ENCODE measurements around the gene LIPG. TPM values are rescaled to one million over a fixed set of nuclear protein-coding genes. Genes with fewer than 3 reads are reported as not detected.

LIPG gene
- total and polyA plus RNA-seq, 9 of the 15 experiments (the other 6 are each of a cell fraction or from before 2014, with no cell fraction given) = 0.76 to 1.8 (median 1.3) TPM

DNA sequence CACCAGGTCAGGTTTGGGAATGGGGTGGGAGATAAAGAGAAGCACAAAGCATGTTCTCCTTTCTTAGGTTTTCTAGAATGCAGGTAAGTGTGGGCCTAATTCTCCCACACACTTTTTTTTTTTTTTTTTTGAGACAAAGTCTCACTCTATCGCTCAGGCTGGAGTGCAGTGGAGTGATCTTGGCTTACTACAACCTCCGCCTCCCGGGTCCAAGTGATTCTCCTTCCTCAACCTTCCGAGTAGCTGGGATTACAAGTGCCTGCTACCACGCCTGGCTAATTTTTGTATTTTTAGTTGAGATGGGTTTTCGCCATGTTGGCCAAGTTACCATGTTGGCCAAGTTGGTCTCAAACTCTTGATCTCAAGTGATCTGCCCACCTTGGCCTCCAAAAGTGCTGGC, 26.3 kb downstream of the LIPG start:
- no peaks in the 10 kb centered on the region for H3K9me1 ChIP-seq (ENCODE audit: control insufficient read depth, insufficient read depth, low read length)
- in situ Hi-C loops (cut with MboI) = no loop called here
- H2AFZ ChIP-seq (ENCODE audit: low read depth, low read length) = no peak overlapping the region
- POLR2A ChIA-PET = no interaction called here
- TF ChIP-seq ZBTB8A (IDR thresholded peaks at IDR 0.05; ENCODE audit: partially characterized antibody) (no peak), CREB1 (IDR thresholded peaks at IDR 0.05) (no peak), CREB1 (CRISPR knock-in tag; IDR thresholded peaks at IDR 0.05) (no peak), ZNF347 (CRISPR knock-in tag; IDR thresholded peaks at IDR 0.05; ENCODE audit: low read depth) (no peak), HDAC6 (IDR thresholded peaks at IDR 0.05; ENCODE audit: low read depth, low read length) (no peak)
- H3K4me2 ChIP-seq (ENCODE audit: insufficient read depth, low read length) = no peak overlapping the region
- no peaks in the 10 kb centered on the region for H3K79me2 ChIP-seq (ENCODE audit: control insufficient read depth, insufficient read depth, low read length)
- peaks cover 0 to 25% of the 10 kb centered on the region in 2 experiments; a peak in 2 of 5 replicates for H3K27me3 ChIP-seq (ENCODE audit: control insufficient read depth in 2 of 2, insufficient read depth in 2 of 2, low read length in 2 of 2)
- DNase-seq (ENCODE audit: extremely low read depth in 1 of 4, low spot score in 3 of 4) (no peak), FAIRE-seq (no peak), ATAC-seq (no peak)
- no peak overlapping the region for H3K9ac ChIP-seq (ENCODE audit: insufficient read depth in 1 of 2, low read depth in 2 of 2, low read length in 2 of 2)
- H3K27ac ChIP-seq (ENCODE audit: extremely low read depth, low read depth, low read length) = no peak overlapping the region
- WGBS (ENCODE audit: insufficient coverage, low coverage, missing lambda C conversion rate) = 19% methylated on average over 4 of the region's 6 CpGs
- no peaks in the 10 kb centered on the region for H3K36me3 ChIP-seq (ENCODE audit: control insufficient read depth, insufficient read depth, low read length)
- intact Hi-C loops (cut with micrococcal nuclease) = no loop called here
- no peaks in the 10 kb centered on the region for H4K20me1 ChIP-seq (replicated peaks; ENCODE audit: control insufficient read depth, insufficient read depth, low read length)
- BruUV-seq (replicated peaks) = no TSS peak
- H3K9me3 ChIP-seq (replicated peaks; ENCODE audit: control insufficient read depth, insufficient read depth, low read depth, low read length) = no peaks in the 10 kb centered on the region
- CTCF ChIA-PET (ENCODE audit: low intra/inter-chr PET ratio) = no interaction called here
- H3K4me1 ChIP-seq (replicated peaks in 1 of 2; ENCODE audit: control insufficient read depth in 2 of 2, insufficient read depth in 2 of 2, low read length in 2 of 2) = no peaks in the 10 kb centered on the region
- H3K4me3 ChIP-seq = no peak overlapping the region

DNA sequence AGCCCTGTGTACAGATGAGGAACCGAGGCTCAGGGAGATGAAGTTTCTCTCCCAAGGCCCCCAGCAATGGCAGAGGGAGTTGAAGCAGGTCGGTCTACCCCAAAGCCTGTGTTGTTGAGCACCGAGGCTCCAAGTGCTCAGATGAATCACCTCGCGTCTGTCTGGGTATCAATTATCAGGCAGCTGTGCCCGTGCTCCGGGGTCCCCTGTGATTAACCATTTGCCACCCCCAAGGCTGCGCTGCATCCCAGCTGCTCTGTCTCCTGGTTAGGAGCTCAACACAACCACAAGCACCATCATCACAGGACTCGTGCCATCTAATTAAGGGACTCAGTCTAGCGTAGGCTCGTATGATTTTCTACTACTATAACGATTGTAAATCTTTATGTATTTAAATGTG, 27.1 kb downstream of the LIPG start:
- DNase-seq (ENCODE audit: extremely low read depth in 1 of 4, low spot score in 3 of 4) = no peak
- Histone ChIP-seq H3K4me1 (replicated peaks in 1 of 2; ENCODE audit: control insufficient read depth in 2 of 2, insufficient read depth in 2 of 2, low read length in 2 of 2) (no peaks in the 10 kb centered on the region), H3K4me2 (ENCODE audit: insufficient read depth, low read length) (no peak overlapping the region), H3K79me2 (ENCODE audit: control insufficient read depth, insufficient read depth, low read length) (no peaks in the 10 kb centered on the region), H3K9me3 (replicated peaks; ENCODE audit: control insufficient read depth, insufficient read depth, low read depth, low read length) (no peaks in the 10 kb centered on the region), H3K27ac (ENCODE audit: extremely low read depth, low read depth, low read length) (no peak overlapping the region), H3K9me1 (ENCODE audit: control insufficient read depth, insufficient read depth, low read length) (no peaks in the 10 kb centered on the region), H4K20me1 (replicated peaks; ENCODE audit: control insufficient read depth, insufficient read depth, low read length) (no peaks in the 10 kb centered on the region), H3K36me3 (ENCODE audit: control insufficient read depth, insufficient read depth, low read length) (no peaks in the 10 kb centered on the region), H3K27me3 (ENCODE audit: control insufficient read depth in 2 of 2, insufficient read depth in 2 of 2, low read length in 2 of 2) (peaks cover 0 to 17% of the 10 kb centered on the region in 2 experiments; a peak in 2 of 5 replicates), H3K4me3 (no peak overlapping the region), H3K9ac (ENCODE audit: insufficient read depth in 1 of 2, low read depth in 2 of 2, low read length in 2 of 2) (no peak overlapping the region), H2AFZ (ENCODE audit: low read depth, low read length) (no peak overlapping the region)
- POLR2A ChIA-PET = interaction anchor here (0.6 kb wide), 1 partner anchor 12 kb away, joined by 3 read pairs; no protein-coding TSS in a partner anchor
- no peak for FAIRE-seq
- CTCF ChIA-PET (ENCODE audit: low intra/inter-chr PET ratio) = no interaction called here
- in situ Hi-C loops (cut with MboI) (no loop called here), intact Hi-C loops (cut with micrococcal nuclease) (no loop called here)
- no TSS peak for BruUV-seq (replicated peaks)
- ATAC-seq = no peak
- WGBS (ENCODE audit: insufficient coverage, low coverage, missing lambda C conversion rate) = 15% methylated on average over 12 of the region's 12 CpGs
- TF ChIP-seq ZNF384 (IDR thresholded peaks at IDR 0.05; ENCODE audit: low read depth, low read length) = no peak
- TF ChIP-seq, protein P1, sequence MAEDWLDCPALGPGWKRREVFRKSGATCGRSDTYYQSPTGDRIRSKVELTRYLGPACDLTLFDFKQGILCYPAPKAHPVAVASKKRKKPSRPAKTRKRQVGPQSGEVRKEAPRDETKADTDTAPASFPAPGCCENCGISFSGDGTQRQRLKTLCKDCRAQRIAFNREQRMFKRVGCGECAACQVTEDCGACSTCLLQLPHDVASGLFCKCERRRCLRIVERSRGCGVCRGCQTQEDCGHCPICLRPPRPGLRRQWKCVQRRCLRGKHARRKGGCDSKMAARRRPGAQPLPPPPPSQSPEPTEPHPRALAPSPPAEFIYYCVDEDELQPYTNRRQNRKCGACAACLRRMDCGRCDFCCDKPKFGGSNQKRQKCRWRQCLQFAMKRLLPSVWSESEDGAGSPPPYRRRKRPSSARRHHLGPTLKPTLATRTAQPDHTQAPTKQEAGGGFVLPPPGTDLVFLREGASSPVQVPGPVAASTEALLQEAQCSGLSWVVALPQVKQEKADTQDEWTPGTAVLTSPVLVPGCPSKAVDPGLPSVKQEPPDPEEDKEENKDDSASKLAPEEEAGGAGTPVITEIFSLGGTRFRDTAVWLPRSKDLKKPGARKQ (CRISPR knock-in tag; IDR thresholded peaks at IDR 0.05) = no peak
- TF ChIP-seq ZNF668 (CRISPR knock-in tag; IDR thresholded peaks at IDR 0.05) = no peak
- TF ChIP-seq ZNF79 (CRISPR knock-in tag; IDR thresholded peaks at IDR 0.05; ENCODE audit: low read depth) = no peak
- no peak for TF ChIP-seq PPARD (CRISPR knock-in tag; IDR thresholded peaks at IDR 0.05)
- no peak for TF ChIP-seq CHD4 (IDR thresholded peaks at IDR 0.05; ENCODE audit: insufficient read depth, insufficient replicate concordance, low read depth, low read length, poor library complexity, severe bottlenecking)
- TF ChIP-seq, protein P2, sequence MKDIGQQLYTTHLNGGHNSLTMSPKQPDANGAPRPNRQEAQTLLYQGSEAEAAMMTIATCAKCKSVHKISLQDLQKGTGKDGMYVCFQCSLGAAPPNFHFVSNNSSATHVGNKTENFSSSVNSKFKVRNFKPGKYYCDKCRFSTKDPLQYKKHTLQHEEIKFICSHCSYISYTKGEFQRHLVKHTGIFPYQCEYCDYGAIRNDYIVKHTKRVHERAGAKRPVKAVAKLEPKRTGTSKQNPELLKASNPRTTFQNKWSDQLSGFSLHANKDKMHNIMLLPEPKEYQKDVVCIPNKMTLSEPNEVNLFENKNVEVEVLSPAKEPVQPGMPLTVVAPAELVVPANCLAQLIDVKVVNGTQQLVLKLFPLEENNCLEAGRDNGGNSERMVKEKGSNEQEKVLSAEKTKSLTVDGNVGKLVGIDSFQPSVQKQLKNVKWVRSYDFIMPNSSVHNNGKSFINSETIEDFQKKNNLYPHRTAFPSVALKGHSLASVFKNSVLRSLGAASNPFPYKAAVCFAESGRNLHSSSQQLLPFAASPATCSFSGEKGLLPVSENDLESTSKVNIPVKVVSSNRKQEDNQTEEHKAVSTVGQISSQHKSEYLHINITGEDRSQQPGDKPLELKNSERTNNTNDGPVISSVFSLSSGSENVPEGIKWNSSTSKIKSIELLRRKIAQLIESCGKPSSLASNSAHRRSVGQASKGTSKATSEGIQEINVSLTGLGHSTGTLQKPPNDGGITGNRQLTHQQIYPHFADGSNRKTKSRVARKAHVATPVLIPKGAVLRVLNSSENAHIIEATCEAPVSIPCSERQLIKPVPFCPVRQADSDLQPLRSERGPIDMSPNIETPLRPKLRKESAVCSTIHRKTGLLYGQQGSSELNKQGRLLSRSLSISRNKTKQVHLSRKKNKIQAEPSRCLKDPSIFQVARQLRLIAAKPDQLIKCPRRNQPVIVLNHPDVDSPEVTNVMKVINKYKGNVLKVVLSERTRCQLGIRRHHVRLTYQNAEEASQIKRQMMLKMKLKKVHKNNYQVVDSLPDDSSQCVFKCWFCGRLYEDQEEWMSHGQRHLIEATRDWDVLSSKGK (CRISPR knock-in tag; IDR thresholded peaks at IDR 0.05) = no peak

Measured in K562 (cell line).